ENCODE results near the gene MCC.
A peak's percentile ranks its signal among the peaks of the same experiment; 100 is the strongest.

The MCC gene

DNA sequence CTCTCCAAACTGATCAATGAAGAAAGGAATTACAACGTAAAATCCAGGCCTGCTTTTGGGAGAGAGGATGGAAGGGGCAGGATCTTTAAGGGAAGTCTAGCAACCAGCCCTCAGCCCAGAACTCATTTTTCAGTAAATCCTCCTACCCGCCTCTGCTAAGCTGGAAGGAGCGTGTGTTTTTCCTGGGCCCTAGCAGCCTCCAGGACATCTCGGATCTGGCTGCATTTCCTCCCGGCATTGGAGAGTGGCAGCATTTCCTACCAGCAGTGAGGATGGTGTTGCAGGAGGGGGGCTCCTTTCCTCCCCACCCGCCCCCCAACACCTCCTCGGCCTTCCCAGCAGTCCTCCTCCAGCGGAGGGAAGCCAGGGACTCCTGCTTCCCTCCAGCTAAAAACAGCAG lies 457.1 kb downstream of the MCC start:
- no peak for DNase-seq (ENCODE audit: low read depth)

DNA sequence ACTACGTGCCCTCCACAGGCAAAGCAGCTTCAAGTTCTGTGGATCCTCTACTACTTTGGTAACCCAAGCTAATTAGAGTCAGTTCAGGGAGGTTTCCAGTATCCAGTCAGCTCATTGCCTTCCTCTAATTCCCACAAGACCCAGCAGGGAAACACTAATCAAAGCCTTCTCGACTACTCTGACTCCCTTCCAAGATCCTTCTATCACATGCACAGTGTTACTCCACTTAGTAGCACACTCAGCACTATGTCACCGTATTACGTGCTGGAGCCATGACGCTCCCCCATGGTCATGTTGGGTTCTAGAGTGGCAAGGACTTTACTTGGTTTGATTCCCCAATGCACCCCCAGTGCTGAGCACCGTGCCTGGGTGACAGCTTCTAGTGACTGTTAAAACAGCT lies 458.6 kb downstream of the MCC start:
- DNase-seq (ENCODE audit: low read depth), result no peak

DNA sequence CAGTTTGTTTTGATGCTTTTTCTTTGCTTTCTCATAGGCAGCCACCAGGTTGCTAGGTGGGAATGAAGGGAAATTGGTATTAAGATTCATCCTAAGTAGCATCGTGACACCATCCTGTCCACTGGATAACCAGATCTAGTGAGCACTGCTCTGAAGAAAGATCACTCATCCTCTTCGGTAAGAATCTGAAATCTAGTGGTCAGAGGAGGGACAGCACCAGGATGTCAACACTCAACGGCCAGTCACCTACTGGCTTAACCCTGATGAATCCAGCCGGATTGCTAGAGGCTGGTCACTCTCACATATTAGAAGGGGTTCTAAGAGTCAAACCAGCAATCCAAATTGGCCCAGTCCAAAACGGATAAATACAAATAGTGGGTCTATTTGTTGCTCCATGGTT lies 460.8 kb downstream of the MCC start:
- DNase-seq (ENCODE audit: low read depth), result no peak

DNA sequence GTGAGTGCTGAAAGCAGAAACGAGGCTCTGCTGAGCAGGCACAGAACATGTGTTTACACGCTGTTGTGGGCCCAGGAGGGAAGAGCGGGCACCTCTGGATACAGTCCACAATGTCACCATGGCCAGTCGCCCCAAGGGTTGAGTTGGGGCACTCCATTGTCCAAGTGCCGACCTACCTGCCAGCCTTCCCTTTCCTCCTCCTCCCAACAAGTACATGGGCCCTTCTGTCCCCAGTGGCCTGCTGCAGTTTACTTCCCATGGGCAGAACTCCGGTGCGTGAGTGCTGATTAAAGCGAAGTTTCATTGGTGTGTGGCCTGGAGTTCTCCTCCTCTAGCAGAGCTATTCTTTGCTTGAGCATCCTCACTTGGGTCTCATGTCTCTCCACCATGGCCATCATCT lies 461.2 kb downstream of the MCC start:
- no peak for DNase-seq (ENCODE audit: low read depth)

DNA sequence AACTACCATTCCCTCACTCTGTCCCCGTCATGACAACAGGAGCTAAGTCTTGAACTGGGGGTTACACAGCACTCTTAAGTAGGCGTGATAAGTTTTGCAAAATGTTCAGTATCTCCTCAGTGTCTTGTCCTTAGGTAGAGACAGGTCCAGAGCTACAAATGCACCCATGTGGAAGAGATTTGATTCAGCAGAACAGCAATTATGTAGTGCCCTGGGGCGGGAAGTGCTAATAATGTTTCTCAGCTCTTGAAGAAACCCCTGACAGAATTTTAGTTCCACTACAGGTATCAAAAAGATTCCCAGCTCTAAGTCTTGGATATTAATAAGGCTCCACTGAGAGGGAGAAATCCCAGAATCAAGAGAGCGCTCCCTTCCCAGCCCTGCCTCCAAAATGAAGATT lies 462.0 kb downstream of the MCC start:
- DNase-seq (ENCODE audit: low read depth), result no peak

GRCh38 chr5:113025596-113025995 lies 462.7 kb downstream of the MCC start:
- no peak for DNase-seq (ENCODE audit: low read depth)

DNA sequence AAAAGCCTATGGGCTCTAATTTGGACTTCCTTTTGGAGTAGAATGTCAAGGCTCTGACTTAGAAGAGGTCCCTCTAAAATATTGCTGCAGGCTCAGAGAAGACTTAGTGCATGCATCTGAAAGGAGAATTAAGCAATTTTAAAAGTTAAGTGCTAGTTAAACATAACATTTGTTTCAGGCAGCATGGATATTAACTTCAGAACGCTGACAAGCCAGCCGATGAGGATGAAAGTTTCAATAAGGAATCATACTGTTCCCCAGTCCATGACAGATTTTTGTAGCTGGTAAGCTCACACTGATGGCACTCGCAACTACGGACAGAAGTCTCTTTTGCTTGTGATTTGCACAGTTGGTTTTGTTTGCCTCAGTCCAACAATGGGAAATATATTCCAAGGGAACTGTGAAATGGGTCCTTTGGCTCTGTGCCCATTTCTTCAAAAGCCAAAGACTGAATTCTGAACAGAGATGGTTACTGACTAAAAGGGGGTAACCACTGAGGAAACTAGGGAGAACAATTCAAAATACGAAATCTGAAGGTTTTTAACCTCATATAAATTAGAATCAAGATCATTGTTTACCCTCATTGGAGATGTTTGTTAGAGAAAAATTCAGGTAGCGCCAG lies 464.1 kb downstream of the MCC start:
- DNase-seq (ENCODE audit: low read depth), result no peak

GRCh38 chr5:113022661-113023060 lies 465.6 kb downstream of the MCC start:
- DNase-seq (ENCODE audit: low read depth), result no peak

DNA sequence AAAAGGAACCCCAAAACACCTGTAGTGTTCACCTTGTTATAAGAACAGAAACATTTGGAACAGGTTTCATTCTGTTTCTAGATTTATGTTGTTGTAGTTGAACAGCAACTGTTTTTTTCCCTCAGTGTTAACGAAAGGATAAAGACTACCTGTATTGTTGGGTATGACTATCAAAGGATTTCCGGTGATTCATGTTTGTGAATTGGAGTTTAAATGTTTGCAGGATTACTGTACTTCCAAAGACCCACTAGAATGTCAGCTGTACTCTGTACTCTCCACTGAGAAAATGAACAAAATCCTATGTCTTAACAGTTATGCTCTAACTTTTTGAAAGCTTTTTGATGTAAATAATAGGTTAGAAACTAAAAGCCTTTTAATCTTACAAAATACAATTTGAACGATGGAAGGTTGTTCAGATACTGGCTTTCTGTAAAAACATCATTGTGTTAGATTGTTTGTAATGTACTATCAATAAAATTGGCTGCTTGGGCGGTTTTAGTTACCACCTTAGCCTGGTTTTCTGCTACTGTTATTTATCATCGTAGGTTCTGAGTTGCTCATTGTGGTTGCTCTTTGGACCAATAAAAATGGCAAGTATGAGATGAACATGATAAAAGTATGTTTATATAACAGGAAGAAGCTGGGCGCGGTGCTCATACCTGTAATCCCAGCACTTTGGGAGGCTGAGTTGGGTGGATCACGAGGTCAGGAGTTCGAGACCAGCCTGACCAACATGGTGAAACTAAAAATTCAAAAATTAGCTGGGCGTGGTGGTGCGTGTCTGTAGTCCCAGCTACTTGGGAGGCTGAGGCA lies 467.6 kb downstream of the MCC start:
- DNase-seq (ENCODE audit: low read depth), result no peak

GRCh38 chr5:113017881-113018635 lies 470.2 kb downstream of the MCC start:
- DNase-seq (ENCODE audit: low read depth), result no peak

DNA sequence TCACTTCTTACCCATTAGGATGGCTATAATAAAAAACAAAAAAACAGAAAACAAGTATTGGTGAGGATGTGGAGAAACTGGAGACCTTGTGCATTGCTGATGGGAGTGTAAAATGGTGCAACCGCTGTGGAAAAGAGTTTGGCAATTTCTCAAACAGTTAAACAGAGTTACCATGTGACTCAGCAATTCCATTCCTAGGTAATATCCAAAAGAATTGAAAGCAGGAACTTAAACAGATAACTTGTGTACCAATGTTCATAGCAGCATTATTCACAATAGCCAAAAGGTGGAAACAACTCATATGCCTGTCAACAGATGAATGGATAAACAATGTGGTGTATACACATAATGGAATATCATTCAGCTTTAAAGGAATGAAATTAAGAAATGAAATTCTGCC lies 482.8 kb downstream of the MCC start:
- DNase-seq (ENCODE audit: low read depth), result no peak

DNA sequence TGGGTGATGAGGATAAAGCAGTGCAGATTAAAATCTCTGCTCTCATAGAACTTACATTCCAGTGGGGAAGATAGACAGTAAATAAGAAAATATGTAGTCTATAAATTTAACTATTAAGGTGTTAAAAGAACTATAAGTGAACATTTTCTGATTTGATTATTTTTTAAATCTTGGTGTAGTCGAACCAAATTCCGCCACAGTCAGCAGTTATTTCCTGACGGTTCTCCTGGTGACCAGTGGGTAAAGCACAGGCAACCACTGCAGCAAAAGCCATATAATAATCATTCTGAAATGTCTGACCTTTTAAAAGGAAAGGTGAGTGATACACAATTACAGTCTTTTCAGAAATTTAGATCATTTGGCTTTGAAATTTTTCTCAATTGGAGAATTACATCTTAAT lies 484.5 kb downstream of the MCC start:
- DNase-seq (ENCODE audit: low read depth), result no peak

DNA sequence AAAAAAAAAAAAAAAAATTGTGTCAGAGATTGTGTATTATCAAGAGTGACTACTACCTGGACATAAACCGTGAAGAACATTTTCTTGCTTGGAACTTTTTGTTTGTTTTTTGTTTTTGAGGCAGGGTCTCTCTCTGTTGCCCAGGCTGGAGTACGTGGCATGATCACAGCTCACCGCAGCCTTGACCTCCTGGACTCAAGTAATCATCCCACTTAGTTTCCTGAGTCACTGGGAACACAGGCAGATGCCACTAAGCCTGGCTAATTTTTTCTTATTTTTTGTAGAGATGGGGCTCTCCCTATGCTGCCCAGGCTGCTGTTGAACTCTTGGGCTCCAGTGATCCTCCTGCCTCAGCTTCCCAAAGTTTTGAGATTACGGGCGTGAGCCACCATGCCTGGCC lies 485.8 kb downstream of the MCC start:
- DNase-seq (ENCODE audit: low read depth), result no peak

- DNase-seq (ENCODE audit: low read depth), result no peak
These were observed 487.8 kb downstream of the MCC start for GRCh38 chr5:113000466-113000865.

- DNase-seq (ENCODE audit: low read depth), result no peak
These were observed 490.0 kb downstream of the MCC start for GRCh38 chr5:112998296-112998695.

GRCh38 chr5:112996830-112997374 lies 491.4 kb downstream of the MCC start:
- no peak for DNase-seq (ENCODE audit: low read depth)

GRCh38 chr5:112995764-112996618 lies 492.3 kb downstream of the MCC start:
- peak; percentile 64 for DNase-seq (ENCODE audit: low read depth)

DNA sequence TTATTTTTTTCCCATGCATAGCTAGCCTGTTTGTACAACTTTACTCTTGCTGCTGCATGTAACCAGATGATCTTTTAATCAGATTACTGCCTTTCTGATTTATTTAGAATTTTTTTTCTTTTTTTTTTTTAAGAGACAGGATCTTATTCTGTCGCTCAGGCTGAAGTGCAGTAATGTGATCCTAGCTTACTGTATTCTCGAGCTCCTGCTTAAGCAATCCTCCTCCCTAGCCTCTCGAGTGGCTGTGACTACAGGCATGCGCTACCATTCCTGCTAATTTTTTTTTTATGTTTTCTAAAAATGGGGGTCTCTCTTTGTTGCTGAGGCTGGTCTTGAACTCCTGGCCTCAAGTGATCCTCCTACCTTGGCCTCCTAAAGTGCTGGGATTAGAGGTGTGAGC lies 502.0 kb downstream of the MCC start:
- DNase-seq (ENCODE audit: low read depth), result no peak

GRCh38 chr5:112983363-112983762 lies 504.9 kb downstream of the MCC start:
- DNase-seq (ENCODE audit: low read depth), result no peak

- no peak for DNase-seq (ENCODE audit: low read depth)
These were observed 508.5 kb downstream of the MCC start for GRCh38 chr5:112979723-112980122.

DNA sequence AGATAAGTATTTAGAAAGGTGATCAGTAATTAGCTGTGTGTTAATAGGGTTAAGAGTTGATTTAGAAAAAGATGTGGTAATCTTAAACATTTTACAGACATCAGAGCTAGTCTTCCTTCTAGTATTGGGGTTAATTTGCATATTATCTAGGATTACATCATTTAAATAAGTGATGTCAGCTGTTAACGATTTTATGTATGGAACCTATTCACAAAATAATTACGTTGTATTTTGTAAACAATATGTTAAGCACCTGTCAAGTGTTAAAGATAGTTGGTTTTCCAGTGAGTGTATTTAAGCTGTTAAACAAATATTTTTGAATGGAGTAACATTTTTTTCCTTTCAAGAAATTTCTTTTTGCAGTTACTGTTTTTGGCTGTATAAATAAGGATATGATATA lies 509.4 kb downstream of the MCC start:
- no peak for DNase-seq (ENCODE audit: low read depth)

GRCh38 chr5:112977440-112977861 lies 510.8 kb downstream of the MCC start:
- DNase-seq (ENCODE audit: low read depth), result no peak
